NOMO-1 treated with DMSO at 0.1 percent for 48 hours (cell line): Measurements from ENCODE around the gene SHD.
A peak's percentile ranks its signal among the peaks of the same experiment; 100 is the strongest.
"Not testable (repeated sequence)": the region's sequence is repeated elsewhere in the genome, so short reads cannot be mapped to it uniquely, and the experiment has no call there.

Experiments
- DNase-seq: peaks from one replicate; lab custom pipeline; 2025; ENCODE audit not compliant: unreplicated experiment; lab: John Stamatoyannopoulos, UW

SHD gene

DNA sequence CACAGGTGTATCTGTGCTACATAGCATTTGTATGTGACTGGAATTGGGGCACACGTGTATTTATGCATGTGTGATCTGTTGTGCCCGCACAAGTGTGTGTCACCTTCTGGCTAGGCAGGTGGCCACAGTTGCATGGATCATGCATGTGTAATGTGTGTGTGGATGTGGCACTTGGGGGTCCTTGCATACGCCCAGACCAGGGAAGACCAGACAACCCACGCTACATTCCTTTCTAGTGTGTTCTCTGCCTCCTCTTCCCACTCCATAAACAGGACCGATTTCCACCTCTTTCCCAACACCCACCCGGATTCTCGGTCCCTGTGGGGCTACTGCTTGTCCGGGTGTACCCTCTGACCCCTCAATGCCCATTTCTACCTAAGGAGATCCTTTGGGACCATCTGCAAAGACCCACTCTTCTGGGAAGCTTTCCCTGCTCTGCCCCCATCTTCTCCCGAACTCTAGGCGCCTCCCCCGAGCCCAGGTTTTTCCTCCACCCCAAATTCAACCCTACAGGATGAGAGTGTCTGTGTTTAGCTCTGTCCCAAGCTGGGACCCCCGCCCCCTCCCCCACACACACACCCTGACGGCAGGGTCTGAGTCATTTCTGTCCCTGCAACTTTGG is 47.3 kb downstream of the SHD start:
- no peak for DNase-seq

- DNase-seq = no peak
Measured at GRCh38 chr19:4326837-4327251, 47.8 kb downstream of the SHD start.

- peak; percentile 71 for DNase-seq
Measured at GRCh38 chr19:4327252-4327876, 48.3 kb downstream of the SHD start.

- no peak for DNase-seq
Measured at GRCh38 chr19:4327877-4328242, 48.8 kb downstream of the SHD start.

DNA sequence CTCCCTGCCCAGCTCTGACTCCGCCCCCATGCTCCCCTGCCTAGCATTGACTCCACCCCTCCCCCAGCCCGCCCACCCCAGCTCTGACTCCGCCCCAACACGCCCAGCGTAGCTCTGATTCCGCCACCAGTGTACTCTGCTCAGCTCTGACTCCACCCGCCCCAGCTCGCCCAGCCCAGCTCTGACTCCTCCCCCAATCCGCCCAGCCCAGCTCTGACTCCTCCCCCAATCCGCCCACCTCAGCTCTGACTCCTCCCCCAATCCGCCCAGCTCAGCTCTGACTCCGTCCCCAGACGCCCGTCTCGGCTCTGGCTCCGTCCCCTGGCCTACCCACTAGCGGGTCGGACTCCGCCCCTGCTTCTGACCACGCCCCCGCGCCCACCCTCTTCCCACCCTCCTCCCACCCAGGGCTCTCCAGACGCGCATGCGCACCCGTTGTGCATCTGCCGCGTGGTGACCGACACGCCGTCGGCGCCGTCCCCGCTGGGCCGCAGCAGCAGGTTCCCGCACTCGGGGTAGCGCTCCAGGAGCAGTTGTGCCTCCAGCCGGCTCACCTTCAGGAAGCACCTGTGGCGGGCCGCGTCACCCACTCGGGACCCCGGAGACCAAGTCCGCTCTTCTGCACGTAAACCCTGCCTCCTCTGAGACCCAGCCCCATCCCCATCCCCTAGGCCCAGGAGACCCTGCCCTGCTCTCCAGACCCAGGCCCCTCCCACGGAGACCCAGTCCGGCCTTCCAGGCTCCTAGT is 49.4 kb downstream of the SHD start:
- peak; percentile 96 for DNase-seq

DNA sequence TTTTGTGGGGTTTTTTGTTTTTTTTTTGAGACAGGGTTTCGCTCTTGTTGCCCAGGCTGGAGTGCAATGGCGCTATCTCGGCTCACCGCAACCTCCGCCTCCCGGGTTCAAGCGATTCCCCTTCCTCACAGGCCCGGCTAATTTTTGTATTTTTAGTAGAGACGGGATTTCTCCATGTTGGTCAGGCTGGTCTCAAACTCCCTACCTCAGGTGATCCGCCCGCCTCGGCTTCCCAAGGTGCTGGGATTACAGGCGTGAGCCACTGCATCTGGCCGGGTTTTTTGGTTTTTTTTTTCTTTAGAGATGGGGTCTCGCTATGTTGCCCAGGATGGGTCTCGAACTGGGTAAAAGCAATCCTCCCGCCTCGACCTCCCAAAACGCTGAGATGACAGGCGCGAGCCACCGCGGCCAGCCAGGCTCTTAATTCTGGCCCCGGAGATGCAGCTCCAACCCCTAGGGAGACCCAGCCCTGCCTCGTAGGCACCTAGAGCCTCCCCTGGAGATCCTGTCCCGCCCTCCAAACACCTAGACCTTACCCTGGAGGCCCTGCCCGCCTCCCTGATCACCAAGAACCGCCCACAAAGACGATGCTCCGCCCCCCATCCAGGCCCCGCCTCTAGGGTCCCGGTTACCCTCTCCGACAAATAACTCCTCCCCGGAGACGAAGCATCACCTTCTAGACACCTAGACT is 50.1 kb downstream of the SHD start:
- not testable (repeated sequence) for DNase-seq

DNA sequence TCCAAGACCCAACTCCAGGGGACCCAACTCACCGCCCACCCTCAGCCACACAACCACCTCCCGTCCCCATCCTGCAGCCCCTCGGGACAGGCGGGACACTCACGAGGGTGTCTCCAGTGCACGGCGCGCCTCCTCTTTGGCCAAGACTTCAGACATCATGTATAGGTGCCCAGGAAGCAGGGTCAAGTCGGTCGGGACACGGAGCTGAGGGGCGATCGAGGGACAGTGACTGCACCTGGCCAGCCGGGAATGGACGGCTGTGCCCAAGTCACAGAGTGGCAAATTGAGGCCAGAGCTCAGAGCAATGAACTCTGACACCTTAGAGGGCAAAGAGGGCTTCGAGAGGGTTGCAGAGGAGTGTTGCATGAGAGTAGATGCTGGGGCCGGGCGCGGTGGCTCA is 50.8 kb downstream of the SHD start:
- DNase-seq = no peak

- DNase-seq = no peak
Measured at GRCh38 chr19:4334929-4335570, 56.0 kb downstream of the SHD start.

DNA sequence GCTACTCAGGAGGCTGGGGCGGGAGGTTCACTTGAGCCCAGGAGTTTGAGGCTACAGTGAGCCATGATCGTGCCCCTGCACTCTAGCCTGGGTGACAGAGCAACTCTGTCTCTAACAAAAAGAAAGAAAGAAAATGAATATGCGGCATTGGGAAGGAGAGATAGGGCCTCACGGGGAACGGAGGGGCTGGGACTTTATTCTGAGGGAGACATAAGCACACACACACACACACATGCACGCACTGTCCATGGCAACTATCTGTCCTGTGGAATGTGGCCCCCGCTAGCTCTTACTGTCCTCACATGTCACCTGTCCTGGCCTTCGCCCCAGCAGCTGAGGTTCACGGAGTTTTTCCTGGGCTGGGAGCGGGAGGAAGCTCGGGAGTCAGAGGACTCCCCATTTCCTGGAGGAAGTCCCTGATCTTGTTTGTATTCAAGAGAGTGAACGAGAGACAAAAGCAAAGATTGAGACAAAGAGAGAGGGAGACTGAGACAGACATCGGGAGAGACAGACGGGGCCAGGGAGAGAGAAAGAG is 58.9 kb downstream of the SHD start:
- no peak for DNase-seq

- DNase-seq = no peak
Measured at GRCh38 chr19:4338441-4339355, 59.6 kb downstream of the SHD start, which contains the start of gene STAP2. Gene STAP2, minus strand, starts transcription at chr19:4338827. Its CDS starts 74 bp downstream, at chr19:4338753.
